NCI-H2081 treated with DMSO at 0.1 percent for 48 hours (cell line): ENCODE results near the gene P3R3URF.

Experiments
- DNase-seq: peaks from one replicate; lab custom pipeline; 2025; lab: John Stamatoyannopoulos, UW

Gene P3R3URF

DNA sequence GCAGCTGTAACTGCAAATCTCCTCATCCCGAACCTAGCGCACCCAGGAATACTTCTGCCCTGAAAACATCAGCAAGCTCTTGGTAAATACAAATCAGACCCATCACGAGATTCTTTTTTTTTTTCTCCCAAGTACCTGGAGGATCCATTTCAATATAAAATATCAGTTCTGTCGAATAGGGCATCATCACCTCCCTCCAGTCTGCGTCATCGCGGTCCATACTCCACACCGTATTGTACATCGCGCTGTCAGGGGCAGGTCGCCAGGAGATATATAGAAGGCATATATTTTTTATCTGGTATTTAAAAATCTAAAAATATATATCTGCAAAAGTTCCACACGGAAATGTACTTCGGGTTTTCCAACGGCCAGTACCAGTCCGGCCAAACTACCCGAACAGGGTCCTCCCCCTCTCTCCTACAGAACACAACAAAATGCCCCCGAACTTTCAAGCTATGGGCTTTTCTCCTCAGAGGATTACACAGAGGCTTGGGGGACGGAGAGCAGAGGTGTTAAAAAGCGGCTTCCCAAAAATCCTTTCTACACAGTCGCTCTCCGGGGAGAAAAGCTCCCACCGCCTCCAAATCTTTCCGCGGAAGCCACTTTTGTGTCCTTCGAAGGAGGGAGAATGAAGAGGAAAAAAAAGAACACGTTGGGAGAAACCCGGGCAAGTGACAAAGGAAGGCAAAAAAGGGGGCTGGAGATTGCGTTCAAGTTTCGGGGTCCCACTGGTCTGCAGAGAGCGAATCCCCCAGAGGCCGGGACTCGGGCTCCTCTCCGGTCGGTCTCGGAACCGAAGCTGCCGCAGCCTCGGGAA is 44.4 kb downstream of the P3R3URF start:
- no peak for DNase-seq

DNA sequence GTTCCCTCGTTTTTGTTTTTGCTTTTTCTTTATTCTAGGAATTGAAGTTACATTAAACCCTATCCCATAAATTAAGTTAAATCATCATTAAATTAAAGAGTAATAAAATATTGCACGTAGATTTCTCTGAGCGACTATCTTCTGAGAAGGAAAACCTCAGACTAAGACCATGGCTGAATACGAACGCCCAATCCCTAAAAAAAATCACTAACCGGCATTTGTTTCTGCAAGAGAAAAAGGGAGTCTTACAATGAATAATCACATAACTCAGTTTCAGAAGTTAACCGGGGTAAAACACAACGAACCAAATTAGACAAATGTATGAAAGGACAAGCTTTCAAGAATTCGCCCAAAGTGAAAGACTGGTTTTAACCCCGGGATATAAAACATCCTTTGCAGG is 45.2 kb downstream of the P3R3URF start:
- DNase-seq: no peak

DNA sequence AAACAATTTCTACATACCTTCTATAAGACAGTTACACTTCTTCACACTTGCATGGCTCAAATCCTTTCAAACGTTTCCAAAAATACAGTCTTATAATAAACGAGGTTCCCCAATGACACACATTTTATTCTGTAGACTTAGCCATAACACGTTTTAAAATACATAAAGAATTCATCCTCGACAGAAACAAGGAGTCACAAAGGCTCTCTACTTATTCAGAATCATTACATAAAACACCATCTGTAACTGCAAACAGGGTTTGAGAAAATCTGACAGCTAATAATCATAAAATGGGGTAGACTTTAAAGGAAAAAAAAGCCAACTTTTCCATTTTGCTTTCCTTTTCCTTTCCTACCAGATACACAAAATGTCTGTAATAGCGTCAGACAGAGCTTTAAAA is 45.7 kb downstream of the P3R3URF start:
- DNase-seq: no peak

DNA sequence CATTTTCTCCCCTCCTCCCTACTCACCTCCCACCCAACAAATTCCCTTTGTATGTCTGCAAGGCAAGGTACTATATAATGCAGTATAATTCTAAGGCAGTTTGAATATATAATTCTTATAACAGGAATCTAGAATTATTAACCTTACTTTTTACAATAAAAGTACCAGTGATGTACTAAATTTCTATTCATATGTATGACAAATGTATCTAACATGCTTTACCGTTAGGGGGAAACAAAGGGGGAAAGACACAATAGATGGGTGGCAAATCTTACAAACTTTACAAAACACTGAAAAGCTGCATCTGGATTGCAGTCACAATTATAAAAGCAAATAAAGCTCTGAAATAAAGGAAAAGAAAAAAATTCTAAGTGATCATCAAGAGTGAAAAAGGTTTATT is 46.2 kb downstream of the P3R3URF start:
- DNase-seq: no peak

DNA sequence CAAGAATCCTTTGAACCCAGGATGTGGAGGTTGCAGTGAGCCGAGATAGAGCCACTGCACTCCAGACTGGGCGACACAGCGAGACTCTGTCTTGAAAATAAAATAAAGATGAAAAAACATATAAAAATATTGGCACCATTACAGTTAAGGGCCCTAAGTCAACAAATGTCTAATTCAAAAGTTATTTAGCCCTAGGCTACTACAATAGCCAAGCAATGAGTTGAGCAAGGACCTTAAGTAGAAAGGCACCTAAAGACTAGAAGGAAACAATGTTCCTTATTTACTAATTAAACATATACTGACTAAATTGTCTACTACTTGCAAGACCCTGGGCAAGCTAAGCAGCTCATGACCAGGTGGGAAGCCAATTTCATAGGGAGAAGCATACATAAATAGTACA is 47.9 kb downstream of the P3R3URF start:
- no peak for DNase-seq
